Measurements from ENCODE around the gene ERH. TPM values are rescaled to one million over a fixed set of nuclear protein-coding genes. Genes with fewer than 3 reads are reported as not detected.

The ERH gene
- total RNA-seq, 4 donors from 2014 or later, result 52.6 to 88.0 (median 74.3) TPM

GRCh38 chr14:69355607-69356281 lies 42.4 kb downstream of the ERH start:
- WGBS, 2 donors, result 51 to 56% methylated on average over 5 to 6 of the region's 6 CpGs
- H3K36me3 ChIP-seq, result no peaks in the 10 kb centered on the region
- H3K27me3 ChIP-seq, result no peaks in the 10 kb centered on the region
- DNase-seq, result peak; percentile 60 to 86
- intact Hi-C loops (cut with DNase I), result no loop called here
- H3K27ac ChIP-seq, result peak overlapping the region in 1 of 3 donors; percentile 44
- H3K4me1 ChIP-seq, result peaks cover 13 to 23% of the 10 kb centered on the region in 2 donors
- no peak for TF ChIP-seq CTCF (IDR thresholded peaks at IDR 0.05)
- TF ChIP-seq POLR2A (IDR thresholded peaks at IDR 0.05), result no peak
- H3K4me3 ChIP-seq (replicated peaks in 1 of 3), result no peak overlapping the region
- no peaks in the 10 kb centered on the region for H3K9me3 ChIP-seq

- no peaks in the 10 kb centered on the region for H3K9me3 ChIP-seq
- no peak for DNase-seq
- H3K36me3 ChIP-seq, result no peaks in the 10 kb centered on the region
- H3K4me3 ChIP-seq (replicated peaks in 1 of 3), result no peak overlapping the region
- H3K27ac ChIP-seq, result peak overlapping the region in 1 of 3 donors; percentile 44
- intact Hi-C loops (cut with DNase I), result no loop called here
- TF ChIP-seq CTCF (IDR thresholded peaks at IDR 0.05) (no peak), POLR2A (IDR thresholded peaks at IDR 0.05) (no peak)
- H3K4me1 ChIP-seq, result peaks cover 13 to 23% of the 10 kb centered on the region in 2 donors
- WGBS, 2 donors, result 88 to 94% methylated on average over 6 of the region's 6 CpGs
- no peaks in the 10 kb centered on the region for H3K27me3 ChIP-seq
Measured at GRCh38 chr14:69355154-69355597, 42.9 kb downstream of the ERH start.

- Histone ChIP-seq H3K4me1 (peaks cover 13 to 23% of the 10 kb centered on the region in 2 donors), H3K27ac (no peak overlapping the region), H3K9me3 (no peaks in the 10 kb centered on the region), H3K27me3 (no peaks in the 10 kb centered on the region), H3K36me3 (no peaks in the 10 kb centered on the region), H3K4me3 (replicated peaks in 1 of 3) (no peak overlapping the region)
- no peak for TF ChIP-seq POLR2A (IDR thresholded peaks at IDR 0.05)
- no peak for TF ChIP-seq CTCF (IDR thresholded peaks at IDR 0.05)
- intact Hi-C loops (cut with DNase I), result no loop called here
- WGBS, 2 donors, result 63 to 81% methylated on average over 10 to 11 of the region's 11 CpGs
- DNase-seq, result peak; percentile 29 to 51
Measured at GRCh38 chr14:69354383-69355153, 43.5 kb downstream of the ERH start.

GRCh38 chr14:69353168-69353567 lies 44.9 kb downstream of the ERH start:
- DNase-seq, result no peak
- H3K27me3 ChIP-seq, result no peaks in the 10 kb centered on the region
- H3K36me3 ChIP-seq, result no peaks in the 10 kb centered on the region
- intact Hi-C loops (cut with DNase I), result no loop called here
- TF ChIP-seq POLR2A (IDR thresholded peaks at IDR 0.05), result no peak
- TF ChIP-seq CTCF (IDR thresholded peaks at IDR 0.05), result no peak
- no peak overlapping the region for H3K4me3 ChIP-seq (replicated peaks in 1 of 3)
- 94 to 95% methylated on average over 3 of the region's 3 CpGs for WGBS, 2 donors
- peaks cover 13 to 23% of the 10 kb centered on the region in 2 donors for H3K4me1 ChIP-seq
- H3K27ac ChIP-seq, result no peak overlapping the region
- H3K9me3 ChIP-seq, result no peaks in the 10 kb centered on the region

- DNase-seq, result no peak
- intact Hi-C loops (cut with DNase I), result no loop called here
- H3K27ac ChIP-seq, result no peak overlapping the region
- no peaks in the 10 kb centered on the region for H3K9me3 ChIP-seq
- H3K36me3 ChIP-seq, result no peaks in the 10 kb centered on the region
- TF ChIP-seq POLR2A (IDR thresholded peaks at IDR 0.05), result no peak
- TF ChIP-seq CTCF (IDR thresholded peaks at IDR 0.05), result no peak
- WGBS, 2 donors, result 88 to 90% methylated on average over 5 of the region's 5 CpGs
- no peak overlapping the region for H3K4me3 ChIP-seq (replicated peaks in 1 of 3)
- H3K4me1 ChIP-seq, result peaks cover 13 to 23% of the 10 kb centered on the region in 2 donors
- no peaks in the 10 kb centered on the region for H3K27me3 ChIP-seq
Measured at GRCh38 chr14:69351911-69352310, 46.2 kb downstream of the ERH start.

All from thyroid gland (tissue), 4 donors.